ENCODE data around the gene GAB1.

DNA sequence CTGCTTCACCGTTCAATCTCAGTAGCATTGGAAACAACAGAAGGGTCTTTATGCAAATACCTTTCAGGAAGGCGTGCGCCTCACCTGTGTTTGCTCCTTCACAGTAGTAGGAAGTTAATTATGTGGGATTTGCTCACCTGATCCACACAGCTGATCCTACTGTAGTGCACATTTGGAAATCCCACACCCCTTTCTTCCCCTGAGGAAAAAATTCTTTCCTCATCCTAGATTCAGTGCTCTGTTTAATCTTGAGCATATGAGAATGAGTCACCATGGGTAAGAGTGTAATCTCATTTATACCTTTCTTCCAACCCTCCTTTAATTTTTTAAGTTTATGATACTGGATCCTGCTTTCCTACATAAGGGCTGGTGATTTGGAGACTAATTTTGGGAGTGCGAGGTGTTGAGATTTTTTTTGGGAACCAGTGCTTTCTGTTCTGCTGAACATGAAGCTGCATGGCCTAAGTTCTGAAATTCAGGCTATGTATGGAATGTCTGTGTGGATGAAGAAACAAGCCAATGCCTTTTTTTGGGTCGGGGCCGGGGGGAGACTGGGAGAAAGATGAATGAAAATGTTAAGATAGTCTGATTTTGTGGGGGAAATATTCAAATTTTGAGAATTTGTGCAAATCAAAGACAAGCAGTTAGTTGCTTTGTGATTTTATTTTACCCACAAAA lies 19.0 kb downstream of the GAB1 start:
- TF ChIP-seq, protein P1, sequence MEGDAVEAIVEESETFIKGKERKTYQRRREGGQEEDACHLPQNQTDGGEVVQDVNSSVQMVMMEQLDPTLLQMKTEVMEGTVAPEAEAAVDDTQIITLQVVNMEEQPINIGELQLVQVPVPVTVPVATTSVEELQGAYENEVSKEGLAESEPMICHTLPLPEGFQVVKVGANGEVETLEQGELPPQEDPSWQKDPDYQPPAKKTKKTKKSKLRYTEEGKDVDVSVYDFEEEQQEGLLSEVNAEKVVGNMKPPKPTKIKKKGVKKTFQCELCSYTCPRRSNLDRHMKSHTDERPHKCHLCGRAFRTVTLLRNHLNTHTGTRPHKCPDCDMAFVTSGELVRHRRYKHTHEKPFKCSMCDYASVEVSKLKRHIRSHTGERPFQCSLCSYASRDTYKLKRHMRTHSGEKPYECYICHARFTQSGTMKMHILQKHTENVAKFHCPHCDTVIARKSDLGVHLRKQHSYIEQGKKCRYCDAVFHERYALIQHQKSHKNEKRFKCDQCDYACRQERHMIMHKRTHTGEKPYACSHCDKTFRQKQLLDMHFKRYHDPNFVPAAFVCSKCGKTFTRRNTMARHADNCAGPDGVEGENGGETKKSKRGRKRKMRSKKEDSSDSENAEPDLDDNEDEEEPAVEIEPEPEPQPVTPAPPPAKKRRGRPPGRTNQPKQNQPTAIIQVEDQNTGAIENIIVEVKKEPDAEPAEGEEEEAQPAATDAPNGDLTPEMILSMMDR (IDR thresholded peaks at IDR 0.05; ENCODE audit: low read depth, low read length): no peak
- no peak for TF ChIP-seq MYC (IDR thresholded peaks at IDR 0.05; ENCODE audit: low read depth, low read length)
- TF ChIP-seq, protein P2, sequence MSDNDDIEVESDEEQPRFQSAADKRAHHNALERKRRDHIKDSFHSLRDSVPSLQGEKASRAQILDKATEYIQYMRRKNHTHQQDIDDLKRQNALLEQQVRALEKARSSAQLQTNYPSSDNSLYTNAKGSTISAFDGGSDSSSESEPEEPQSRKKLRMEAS (IDR thresholded peaks at IDR 0.05; ENCODE audit: low read depth, low read length): no peak
- no peak for TF ChIP-seq POLR2A (IDR thresholded peaks at IDR 0.05; ENCODE audit: extremely low read depth, insufficient read length)
